ACC112 (cell line): ENCODE data around the gene QDPR.
A peak's percentile ranks its signal among the peaks of the same experiment; 100 is the strongest.

Experiments
- H2AFZ ChIP-seq: fragments of 200-600 bp; sonication (generic); one replicate; pipeline ENCODE4 v1.6.0; 2017; ENCODE audit warnings: antibody characterized with exemption, low read length; ENCODE audit not compliant: unreplicated experiment
- H3K27ac ChIP-seq: fragments of 200-600 bp; sonication (generic); 2 replicates; pipeline ENCODE4 v1.5.1; 2014; ENCODE audit warnings: low read depth, mild to moderate bottlenecking, antibody characterized with exemption, low read length, moderate library complexity
- H3K27me3 ChIP-seq: fragments of 200-600 bp; sonication (generic); 2 replicates; pipeline ENCODE4 v1.6.1; 2014; ENCODE audit warnings: mild to moderate bottlenecking, antibody characterized with exemption, low read length, moderate library complexity, mixed read lengths; ENCODE audit not compliant: insufficient read depth
- H3K36me3 ChIP-seq: fragments of 200-600 bp; sonication (generic); 2 replicates; pipeline ENCODE4 v1.6.1; 2016; ENCODE audit warnings: mild to moderate bottlenecking, antibody characterized with exemption, low read length, moderate library complexity, mixed read lengths; ENCODE audit not compliant: insufficient read depth
- H3K4me1 ChIP-seq: fragments of 200-600 bp; sonication (generic); one replicate; pipeline ENCODE4 v1.6.1; 2016; ENCODE audit warnings: low read length, mixed read lengths; ENCODE audit not compliant: insufficient read depth, unreplicated experiment, control insufficient read depth
- H3K4me3 ChIP-seq: fragments of 200-600 bp; sonication (generic); 2 replicates; pipeline ENCODE4 v1.5.1; 2014; ENCODE audit warnings: mild to moderate bottlenecking, low read depth, low read length
- H3K79me2 ChIP-seq: fragments of 200-600 bp; sonication (generic); one replicate; pipeline ENCODE4 v1.6.0; 2016; ENCODE audit warnings: low read length; ENCODE audit not compliant: control insufficient read depth, unreplicated experiment, insufficient read depth

QDPR gene

DNA sequence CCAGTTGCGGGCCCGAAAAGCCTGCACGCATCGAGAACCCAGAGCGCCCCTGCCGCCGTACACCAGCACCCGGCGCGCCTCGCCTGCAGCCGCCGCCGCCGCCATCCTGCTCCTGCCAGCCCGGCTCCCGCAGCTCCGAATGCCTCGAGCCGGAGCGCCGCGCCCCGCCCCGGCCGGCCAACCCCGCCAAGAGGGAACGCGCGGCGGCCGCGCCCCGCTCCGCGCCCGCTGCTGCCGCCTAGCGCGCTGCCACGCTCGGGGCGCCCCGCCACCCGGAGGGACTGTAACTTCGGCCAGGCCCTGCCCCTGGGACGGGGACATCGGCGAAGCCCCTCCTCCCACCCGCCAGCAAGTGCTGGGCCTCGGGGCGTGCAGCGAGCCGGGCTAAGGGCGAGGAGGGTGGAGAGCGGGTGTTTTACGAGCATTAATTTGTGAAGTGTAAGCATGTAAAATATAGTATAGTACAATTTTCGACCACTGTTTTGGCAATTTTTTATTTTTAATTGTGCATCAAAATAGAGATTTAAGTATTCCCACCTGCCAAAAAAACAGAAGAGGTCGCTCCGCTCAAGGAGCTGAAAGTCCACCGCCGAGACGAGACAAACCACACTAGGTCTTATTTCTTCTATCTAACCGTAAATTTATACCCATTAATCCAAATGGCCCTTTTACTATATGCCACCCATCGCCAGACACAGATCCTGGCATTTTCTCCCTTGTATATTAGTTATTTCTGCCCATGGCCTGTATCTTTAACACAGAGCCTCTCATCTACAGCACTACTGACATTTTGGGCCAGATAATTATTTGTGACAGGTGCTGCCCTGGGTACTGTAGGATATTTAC, at the start of gene QDPR:
TSS of gene QDPR (minus strand) at position 141 of the 846 bp plus-strand sequence. CDS start at position 105, 36 bp downstream.
- H3K27ac ChIP-seq = no peak within 1 kb of the TSS
- no peaks in the 10 kb centered on the region for H3K36me3 ChIP-seq
- peaks cover 9% of the 10 kb centered on the region for H3K4me1 ChIP-seq
- peak within 1 kb of the TSS; percentile 96 for H3K4me3 ChIP-seq
- peak within 1 kb of the TSS; percentile 93 for H2AFZ ChIP-seq
- peaks cover 13% of the 10 kb centered on the region for H3K79me2 ChIP-seq
- H3K27me3 ChIP-seq = peaks cover 22% of the 10 kb centered on the region

- Histone ChIP-seq H3K4me3 (no peak overlapping the region), H2AFZ (no peak overlapping the region), H3K79me2 (no peaks in the 10 kb centered on the region), H3K27ac (no peak overlapping the region), H3K27me3 (no peaks in the 10 kb centered on the region), H3K4me1 (peaks cover 10% of the 10 kb centered on the region), H3K36me3 (no peaks in the 10 kb centered on the region)
These were observed 49.5 kb upstream of the QDPR start for GRCh38 chr4:17561195-17561909.

DNA sequence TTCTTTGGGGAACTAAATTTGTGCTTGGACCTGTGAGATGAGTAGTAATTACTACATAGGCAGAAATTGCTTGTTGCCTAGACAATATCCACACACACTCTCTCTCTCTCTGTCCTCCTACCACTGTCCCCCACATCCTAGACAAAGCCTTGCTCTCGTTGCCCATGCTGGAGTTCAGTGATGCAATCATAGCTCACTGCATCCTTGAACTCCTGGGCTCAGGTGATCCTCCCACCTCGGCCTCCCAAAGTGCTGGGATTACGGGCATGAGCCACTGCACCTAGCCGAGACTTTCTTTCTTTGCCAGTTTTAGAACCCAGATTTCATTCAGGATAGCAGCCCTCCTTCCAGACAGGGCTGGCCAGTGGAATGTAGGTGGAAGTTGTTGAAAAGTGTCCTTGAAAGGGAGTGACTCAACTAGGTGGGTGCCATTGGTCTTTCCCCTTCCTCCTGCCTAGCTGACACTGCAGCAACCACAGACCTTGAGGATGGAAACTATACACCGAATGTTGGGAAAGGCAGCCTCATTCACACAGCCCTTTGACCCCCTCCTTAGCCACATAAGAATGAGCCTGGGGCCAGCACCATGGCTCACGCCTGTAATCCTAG, 48.3 kb upstream of the QDPR start:
- Histone ChIP-seq H3K27me3 (no peaks in the 10 kb centered on the region), H2AFZ (no peak overlapping the region), H3K79me2 (no peaks in the 10 kb centered on the region), H3K27ac (no peak overlapping the region), H3K36me3 (no peaks in the 10 kb centered on the region), H3K4me1 (peaks cover 10% of the 10 kb centered on the region), H3K4me3 (no peak overlapping the region)

DNA sequence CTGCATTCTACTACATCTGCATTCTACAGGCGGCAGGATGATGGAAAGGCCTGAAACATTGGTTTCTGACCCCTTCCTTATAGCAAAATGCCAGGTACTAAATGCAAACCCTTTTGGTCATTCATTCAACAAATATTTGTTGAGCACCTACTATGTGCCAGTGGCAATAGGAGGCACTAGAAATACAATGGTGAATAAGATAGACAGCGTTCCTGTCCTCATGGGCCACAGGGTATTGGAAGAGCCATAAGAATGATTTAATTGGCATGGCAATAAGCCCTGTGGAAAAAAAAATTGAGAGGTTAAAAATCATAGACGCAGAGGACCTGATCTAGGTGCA, 47.8 kb upstream of the QDPR start:
- no peaks in the 10 kb centered on the region for H3K27me3 ChIP-seq
- H3K4me1 ChIP-seq = peaks cover 10% of the 10 kb centered on the region
- H3K79me2 ChIP-seq = no peaks in the 10 kb centered on the region
- no peak overlapping the region for H3K4me3 ChIP-seq
- no peak overlapping the region for H2AFZ ChIP-seq
- no peaks in the 10 kb centered on the region for H3K36me3 ChIP-seq
- no peak overlapping the region for H3K27ac ChIP-seq

GRCh38 chr4:17558941-17559708, 47.2 kb upstream of the QDPR start:
- Histone ChIP-seq H3K4me3 (no peak overlapping the region), H3K36me3 (no peaks in the 10 kb centered on the region)

DNA sequence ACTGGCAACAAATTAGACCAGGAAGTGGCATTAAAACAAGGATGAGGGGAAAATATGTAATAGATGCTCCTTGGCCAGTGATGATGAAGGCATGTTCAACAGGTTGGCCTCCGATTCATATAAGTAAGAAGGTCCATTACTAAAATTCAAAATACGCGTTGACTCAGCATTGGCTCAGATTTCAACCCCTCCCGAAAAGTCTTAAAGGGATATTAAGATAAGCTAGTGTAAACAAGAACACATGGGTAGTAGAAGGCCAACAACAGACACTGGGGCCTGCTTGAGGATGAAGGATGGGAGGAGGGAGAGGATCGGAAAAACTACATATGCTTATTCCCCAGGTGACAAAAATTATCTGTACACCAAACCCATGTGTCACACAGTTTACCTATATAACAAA, 46.0 kb upstream of the QDPR start:
- Histone ChIP-seq H3K4me1 (peaks cover 10% of the 10 kb centered on the region), H3K27me3 (no peaks in the 10 kb centered on the region), H3K4me3 (no peak overlapping the region), H3K79me2 (no peaks in the 10 kb centered on the region), H3K27ac (no peak overlapping the region), H2AFZ (no peak overlapping the region), H3K36me3 (no peaks in the 10 kb centered on the region)

More at GRCh38 chr4:17558941-17559708, 47.2 kb upstream of the QDPR start:
- Histone ChIP-seq H3K27ac (no peak overlapping the region), H3K4me1 (peaks cover 10% of the 10 kb centered on the region), H3K27me3 (no peaks in the 10 kb centered on the region), H2AFZ (no peak overlapping the region), H3K79me2 (no peaks in the 10 kb centered on the region)

GRCh38 chr4:17556498-17556897, 44.6 kb upstream of the QDPR start:
- no peaks in the 10 kb centered on the region for H3K36me3 ChIP-seq

DNA sequence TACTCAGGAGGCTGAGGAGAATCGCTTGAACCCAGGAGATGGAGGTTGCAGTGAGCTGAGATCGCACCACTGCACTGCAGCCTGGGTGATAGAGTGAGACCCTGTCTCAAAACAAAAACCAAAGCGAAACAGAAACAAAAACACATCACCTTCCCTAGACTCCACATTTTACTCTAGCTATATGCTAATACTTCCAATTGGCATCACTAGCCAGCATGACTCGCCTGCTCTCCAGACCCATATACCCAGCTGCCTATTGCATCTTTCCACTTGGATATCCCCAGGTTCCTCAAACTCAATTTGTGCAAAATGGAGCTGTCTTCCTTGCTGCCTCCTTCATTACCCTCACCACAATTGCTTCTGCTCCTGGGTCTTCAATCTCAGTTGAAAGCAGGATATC, 42.7 kb upstream of the QDPR start:
- no peak overlapping the region for H3K27ac ChIP-seq
- no peaks in the 10 kb centered on the region for H3K79me2 ChIP-seq
- no peaks in the 10 kb centered on the region for H3K4me1 ChIP-seq
- H2AFZ ChIP-seq = no peak overlapping the region
- no peak overlapping the region for H3K4me3 ChIP-seq
- no peaks in the 10 kb centered on the region for H3K36me3 ChIP-seq
- H3K27me3 ChIP-seq = no peaks in the 10 kb centered on the region

More at GRCh38 chr4:17556498-17556897, 44.6 kb upstream of the QDPR start:
- Histone ChIP-seq H3K27me3 (no peaks in the 10 kb centered on the region), H3K4me1 (peaks cover 5% of the 10 kb centered on the region), H3K4me3 (no peak overlapping the region), H2AFZ (no peak overlapping the region), H3K79me2 (no peaks in the 10 kb centered on the region), H3K27ac (no peak overlapping the region)

DNA sequence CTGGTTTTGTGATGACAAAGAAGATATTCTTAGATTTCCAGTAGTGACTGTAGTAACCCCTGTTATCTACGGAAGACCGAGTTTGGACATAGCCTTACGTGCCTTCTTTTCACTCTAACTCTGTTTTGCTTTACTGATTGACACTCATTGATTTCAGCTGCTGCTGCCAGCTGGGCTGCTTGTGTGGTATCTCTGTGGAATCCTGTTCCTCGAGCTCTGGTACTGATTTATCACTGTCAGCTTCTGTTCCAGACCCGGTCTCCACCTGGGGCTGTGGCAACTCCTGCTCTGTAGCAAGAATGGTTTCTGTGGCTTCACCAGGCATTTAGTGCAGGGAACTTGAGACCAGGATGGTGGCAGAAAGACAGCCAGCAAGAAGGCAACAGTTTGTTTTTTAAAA, 40.5 kb upstream of the QDPR start:
- no peak overlapping the region for H3K4me3 ChIP-seq
- no peaks in the 10 kb centered on the region for H3K27me3 ChIP-seq
- no peaks in the 10 kb centered on the region for H3K79me2 ChIP-seq
- H2AFZ ChIP-seq = no peak overlapping the region
- H3K27ac ChIP-seq = no peak overlapping the region
- no peaks in the 10 kb centered on the region for H3K36me3 ChIP-seq
- H3K4me1 ChIP-seq = no peaks in the 10 kb centered on the region

GRCh38 chr4:17550549-17550948, 38.7 kb upstream of the QDPR start:
- Histone ChIP-seq H3K4me3 (no peak overlapping the region), H3K27me3 (no peaks in the 10 kb centered on the region), H3K36me3 (no peaks in the 10 kb centered on the region), H3K4me1 (no peaks in the 10 kb centered on the region), H2AFZ (no peak overlapping the region), H3K79me2 (no peaks in the 10 kb centered on the region), H3K27ac (no peak overlapping the region)
